ENCODE measurements around the gene CPZ.

CPZ gene

DNA sequence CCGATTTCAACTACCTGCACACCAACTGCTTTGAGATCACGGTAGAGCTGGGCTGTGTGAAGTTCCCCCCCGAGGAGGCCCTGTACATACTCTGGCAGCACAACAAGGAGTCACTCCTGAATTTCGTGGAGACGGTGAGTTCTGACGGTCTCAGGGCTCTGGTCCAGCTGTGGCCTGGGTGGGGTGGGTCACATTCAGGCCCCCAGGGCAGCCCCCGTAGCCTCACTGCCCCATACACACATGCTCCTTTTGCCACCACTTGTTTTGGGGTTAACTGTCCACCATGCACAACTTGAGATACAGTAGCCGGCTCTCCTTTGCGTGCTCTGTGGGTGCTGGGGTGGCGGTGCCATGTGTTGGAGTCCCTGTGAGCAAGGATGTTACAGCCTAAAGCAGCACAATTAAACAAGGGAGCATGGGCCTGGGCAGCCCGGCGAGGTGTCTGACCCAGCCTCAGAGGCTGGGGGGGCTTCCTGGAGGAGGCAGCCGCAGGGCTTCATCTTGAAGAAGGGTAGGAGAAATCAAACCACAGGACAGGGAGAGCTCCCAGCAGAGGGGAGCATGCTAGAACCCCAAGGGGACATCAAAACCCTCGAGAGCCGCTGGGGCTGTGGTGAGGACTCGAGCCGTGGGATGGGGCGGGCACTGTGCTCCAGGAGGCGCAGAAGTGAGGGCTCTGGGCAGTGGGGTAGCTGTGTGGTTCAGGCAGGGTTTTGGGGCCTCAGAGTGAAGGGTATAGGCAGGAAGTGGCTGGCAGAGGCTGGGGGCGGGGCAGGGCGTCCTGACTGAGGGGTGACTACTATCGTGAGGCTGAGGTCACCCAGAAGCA lies 22.0 kb downstream of the CPZ start:
- Histone ChIP-seq H3K27me3 (replicated peaks; ENCODE audit: insufficient read depth, low read length) (peaks cover 95% of the 10 kb centered on the region), H3K79me2 (ENCODE audit: low read length) (no peaks in the 10 kb centered on the region), H3K4me3 (ENCODE audit: low read length) (no peak overlapping the region), H3K9me3 (replicated peaks; ENCODE audit: insufficient read depth, low read length) (no peaks in the 10 kb centered on the region), H2AFZ (ENCODE audit: low read length) (no peak overlapping the region), H3K27ac (ENCODE audit: low read length) (no peak overlapping the region), H3F3A (ENCODE audit: insufficient read depth, low read length) (no peaks in the 10 kb centered on the region), H3K4me2 (ENCODE audit: low read depth, low read length) (no peak overlapping the region), H3K9ac (ENCODE audit: low read length) (no peak overlapping the region), H3K4me1 (ENCODE audit: low read length) (no peaks in the 10 kb centered on the region), H4K20me1 (ENCODE audit: insufficient read depth, low read length) (no peaks in the 10 kb centered on the region), H3K9me2 (replicated peaks; ENCODE audit: insufficient read depth, low read length) (no peaks in the 10 kb centered on the region), H3K36me3 (replicated peaks; ENCODE audit: insufficient read depth, low read length) (no peaks in the 10 kb centered on the region)
- no peak for DNase-seq
- TF ChIP-seq, protein P1, sequence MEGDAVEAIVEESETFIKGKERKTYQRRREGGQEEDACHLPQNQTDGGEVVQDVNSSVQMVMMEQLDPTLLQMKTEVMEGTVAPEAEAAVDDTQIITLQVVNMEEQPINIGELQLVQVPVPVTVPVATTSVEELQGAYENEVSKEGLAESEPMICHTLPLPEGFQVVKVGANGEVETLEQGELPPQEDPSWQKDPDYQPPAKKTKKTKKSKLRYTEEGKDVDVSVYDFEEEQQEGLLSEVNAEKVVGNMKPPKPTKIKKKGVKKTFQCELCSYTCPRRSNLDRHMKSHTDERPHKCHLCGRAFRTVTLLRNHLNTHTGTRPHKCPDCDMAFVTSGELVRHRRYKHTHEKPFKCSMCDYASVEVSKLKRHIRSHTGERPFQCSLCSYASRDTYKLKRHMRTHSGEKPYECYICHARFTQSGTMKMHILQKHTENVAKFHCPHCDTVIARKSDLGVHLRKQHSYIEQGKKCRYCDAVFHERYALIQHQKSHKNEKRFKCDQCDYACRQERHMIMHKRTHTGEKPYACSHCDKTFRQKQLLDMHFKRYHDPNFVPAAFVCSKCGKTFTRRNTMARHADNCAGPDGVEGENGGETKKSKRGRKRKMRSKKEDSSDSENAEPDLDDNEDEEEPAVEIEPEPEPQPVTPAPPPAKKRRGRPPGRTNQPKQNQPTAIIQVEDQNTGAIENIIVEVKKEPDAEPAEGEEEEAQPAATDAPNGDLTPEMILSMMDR (IDR thresholded peaks at IDR 0.05; ENCODE audit: low read length): no peak
- TF ChIP-seq EZH2phosphoT487 (IDR thresholded peaks at IDR 0.05; ENCODE audit: low read length) (no peak), EZH2 (optimal IDR thresholded peaks at IDR 0.05; ENCODE audit: low read depth, low read length) (no peak)

DNA sequence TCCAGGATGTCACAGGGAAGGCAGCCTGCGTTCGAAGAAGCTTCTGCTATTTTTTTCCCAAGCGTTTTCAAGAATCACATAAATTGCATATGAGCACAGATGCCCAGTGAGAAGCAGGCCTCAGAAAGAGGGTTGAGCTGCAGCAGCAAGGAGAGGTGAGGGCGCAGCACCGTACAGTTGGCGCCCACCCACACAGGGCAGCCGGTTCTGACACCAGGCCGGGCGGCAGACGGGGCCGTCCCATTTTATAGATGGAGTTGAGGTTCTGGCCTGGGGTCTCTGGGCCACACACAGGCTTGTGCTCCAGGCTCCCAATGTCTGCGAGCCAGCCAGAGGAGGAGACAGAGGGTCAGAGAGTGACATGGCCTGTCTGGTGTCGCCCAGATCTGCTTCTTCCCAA lies 22.8 kb downstream of the CPZ start:
- TF ChIP-seq, protein P1 (IDR thresholded peaks at IDR 0.05; ENCODE audit: low read length): no peak
- no peak for TF ChIP-seq EZH2phosphoT487 (IDR thresholded peaks at IDR 0.05; ENCODE audit: low read length)
- TF ChIP-seq EZH2 (optimal IDR thresholded peaks at IDR 0.05; ENCODE audit: low read depth, low read length): no peak
- H3K4me2 ChIP-seq (ENCODE audit: low read depth, low read length): no peak overlapping the region
- H3F3A ChIP-seq (ENCODE audit: insufficient read depth, low read length): no peaks in the 10 kb centered on the region
- H3K79me2 ChIP-seq (ENCODE audit: low read length): no peaks in the 10 kb centered on the region
- no peak for DNase-seq
- no peak overlapping the region for H3K9ac ChIP-seq (ENCODE audit: low read length)
- peaks cover 92% of the 10 kb centered on the region for H3K27me3 ChIP-seq (replicated peaks; ENCODE audit: insufficient read depth, low read length)
- H2AFZ ChIP-seq (ENCODE audit: low read length): no peak overlapping the region
- H3K4me1 ChIP-seq (ENCODE audit: low read length): no peaks in the 10 kb centered on the region
- H3K9me3 ChIP-seq (replicated peaks; ENCODE audit: insufficient read depth, low read length): no peaks in the 10 kb centered on the region
- H3K9me2 ChIP-seq (replicated peaks; ENCODE audit: insufficient read depth, low read length): no peaks in the 10 kb centered on the region
- H3K36me3 ChIP-seq (replicated peaks; ENCODE audit: insufficient read depth, low read length): no peaks in the 10 kb centered on the region
- H3K27ac ChIP-seq (ENCODE audit: low read length): no peak overlapping the region
- no peaks in the 10 kb centered on the region for H4K20me1 ChIP-seq (ENCODE audit: insufficient read depth, low read length)
- no peak overlapping the region for H3K4me3 ChIP-seq (ENCODE audit: low read length)

DNA sequence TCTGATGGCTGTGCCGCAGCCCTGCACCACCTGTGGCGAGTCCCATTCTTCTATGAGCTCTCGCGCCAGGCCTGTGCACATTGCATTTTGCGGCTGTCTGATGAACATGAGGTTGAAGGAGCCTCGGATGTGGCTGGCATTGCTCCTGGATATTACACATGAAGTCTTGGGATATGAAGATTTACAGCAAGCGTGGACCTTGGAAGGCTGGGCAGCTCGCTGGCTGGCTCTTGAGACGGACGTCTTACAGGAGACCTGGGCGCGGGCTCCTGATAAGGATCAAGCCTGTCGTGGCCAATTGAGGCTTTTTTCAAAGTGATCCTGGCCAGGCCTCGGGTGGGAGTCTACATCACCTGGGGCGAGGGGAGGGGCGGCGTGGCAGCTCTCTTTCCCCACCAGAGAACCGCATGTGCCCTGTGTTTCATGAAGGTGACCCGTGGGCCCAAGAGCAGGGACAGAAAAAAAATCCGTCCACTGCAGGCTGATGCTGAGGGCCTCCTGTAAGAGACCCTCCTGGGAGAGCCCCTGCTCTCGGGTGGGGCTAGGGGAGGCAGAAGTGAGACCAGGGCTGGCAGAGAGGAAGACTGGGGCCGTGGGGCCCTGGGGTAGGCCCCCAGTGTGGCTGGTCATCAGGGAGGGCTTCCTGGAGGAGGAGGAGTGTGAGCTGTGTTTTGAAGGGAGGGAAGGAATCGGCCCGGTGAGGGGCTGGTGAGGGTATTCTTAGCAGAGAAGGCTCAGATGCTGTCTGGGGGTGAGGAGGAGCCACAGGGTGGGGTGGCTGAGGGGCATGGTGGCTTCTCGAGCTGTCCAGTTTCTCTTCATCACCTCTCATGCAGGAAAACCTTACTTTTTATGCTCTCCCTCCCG lies 23.6 kb downstream of the CPZ start:
- H3K36me3 ChIP-seq (replicated peaks; ENCODE audit: insufficient read depth, low read length): no peaks in the 10 kb centered on the region
- DNase-seq: no peak

More for the DNA sequence above, 23.6 kb downstream of the CPZ start:
- no peaks in the 10 kb centered on the region for H3K9me3 ChIP-seq (replicated peaks; ENCODE audit: insufficient read depth, low read length)
- no peaks in the 10 kb centered on the region for H4K20me1 ChIP-seq (ENCODE audit: insufficient read depth, low read length)
- no peak overlapping the region for H3K4me2 ChIP-seq (ENCODE audit: low read depth, low read length)
- no peak overlapping the region for H2AFZ ChIP-seq (ENCODE audit: low read length)
- H3K9me2 ChIP-seq (replicated peaks; ENCODE audit: insufficient read depth, low read length): no peaks in the 10 kb centered on the region
- H3K27ac ChIP-seq (ENCODE audit: low read length): no peak overlapping the region
- H3K9ac ChIP-seq (ENCODE audit: low read length): no peak overlapping the region
- no peak overlapping the region for H3K4me3 ChIP-seq (ENCODE audit: low read length)
- H3K4me1 ChIP-seq (ENCODE audit: low read length): no peaks in the 10 kb centered on the region
- no peak for TF ChIP-seq EZH2 (optimal IDR thresholded peaks at IDR 0.05; ENCODE audit: low read depth, low read length)
- TF ChIP-seq EZH2phosphoT487 (IDR thresholded peaks at IDR 0.05; ENCODE audit: low read length): no peak
- no peaks in the 10 kb centered on the region for H3K79me2 ChIP-seq (ENCODE audit: low read length)
- no peaks in the 10 kb centered on the region for H3F3A ChIP-seq (ENCODE audit: insufficient read depth, low read length)
- peaks cover 85% of the 10 kb centered on the region for H3K27me3 ChIP-seq (replicated peaks; ENCODE audit: insufficient read depth, low read length)
